ENCODE data around the gene HIVEP2. TPM values are rescaled to one million over a fixed set of nuclear protein-coding genes. Genes with fewer than 3 reads are reported as not detected.
"Not testable (repeated sequence)": the region's sequence is repeated elsewhere in the genome, so short reads cannot be mapped to it uniquely, and the experiment has no call there.

HIVEP2 gene
- total and polyA plus RNA-seq, 7 donors: 6.2 to 39.7 (median 22.6) TPM

DNA sequence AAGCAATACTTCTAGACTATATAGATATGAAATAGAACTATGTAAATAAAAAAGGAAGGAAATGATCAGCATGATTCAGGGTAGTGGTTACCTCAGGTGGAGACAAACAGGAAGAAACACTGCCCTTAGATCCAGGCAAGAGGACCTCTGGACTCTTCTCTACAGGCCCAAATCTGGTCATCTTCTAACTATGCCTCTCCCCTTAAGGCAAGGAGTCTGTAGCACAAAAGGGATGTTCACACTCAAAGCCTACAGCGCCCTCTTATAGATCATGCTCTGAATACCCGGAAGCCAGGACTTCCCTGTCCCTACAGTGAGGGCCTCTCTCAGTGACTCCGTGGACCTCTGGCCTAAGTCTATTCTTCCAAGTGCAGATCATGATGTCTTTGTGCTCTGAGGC is 30.4 kb upstream of the HIVEP2 start:
- DNase-seq (no peak), ATAC-seq (no peak)
- Histone ChIP-seq H3K27me3 (ENCODE audit: insufficient read depth in 3 of 3, low read length in 2 of 3) (no peaks in the 10 kb centered on the region), H3K9me3 (no peaks in the 10 kb centered on the region), H3K36me3 (ENCODE audit: insufficient read depth in 1 of 2, low read depth in 1 of 2) (no peaks in the 10 kb centered on the region), H3K4me1 (no peaks in the 10 kb centered on the region), H3K27ac (no peak overlapping the region), H3K4me3 (no peak overlapping the region)
- TF ChIP-seq, protein P1, sequence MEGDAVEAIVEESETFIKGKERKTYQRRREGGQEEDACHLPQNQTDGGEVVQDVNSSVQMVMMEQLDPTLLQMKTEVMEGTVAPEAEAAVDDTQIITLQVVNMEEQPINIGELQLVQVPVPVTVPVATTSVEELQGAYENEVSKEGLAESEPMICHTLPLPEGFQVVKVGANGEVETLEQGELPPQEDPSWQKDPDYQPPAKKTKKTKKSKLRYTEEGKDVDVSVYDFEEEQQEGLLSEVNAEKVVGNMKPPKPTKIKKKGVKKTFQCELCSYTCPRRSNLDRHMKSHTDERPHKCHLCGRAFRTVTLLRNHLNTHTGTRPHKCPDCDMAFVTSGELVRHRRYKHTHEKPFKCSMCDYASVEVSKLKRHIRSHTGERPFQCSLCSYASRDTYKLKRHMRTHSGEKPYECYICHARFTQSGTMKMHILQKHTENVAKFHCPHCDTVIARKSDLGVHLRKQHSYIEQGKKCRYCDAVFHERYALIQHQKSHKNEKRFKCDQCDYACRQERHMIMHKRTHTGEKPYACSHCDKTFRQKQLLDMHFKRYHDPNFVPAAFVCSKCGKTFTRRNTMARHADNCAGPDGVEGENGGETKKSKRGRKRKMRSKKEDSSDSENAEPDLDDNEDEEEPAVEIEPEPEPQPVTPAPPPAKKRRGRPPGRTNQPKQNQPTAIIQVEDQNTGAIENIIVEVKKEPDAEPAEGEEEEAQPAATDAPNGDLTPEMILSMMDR (IDR thresholded peaks at IDR 0.05): no peak
- WGBS, 3 donors: 85 to 87% (median 86%) methylated on average over 3 of the region's 3 CpGs
- intact Hi-C loops (cut with DNase I): no loop called here

DNA sequence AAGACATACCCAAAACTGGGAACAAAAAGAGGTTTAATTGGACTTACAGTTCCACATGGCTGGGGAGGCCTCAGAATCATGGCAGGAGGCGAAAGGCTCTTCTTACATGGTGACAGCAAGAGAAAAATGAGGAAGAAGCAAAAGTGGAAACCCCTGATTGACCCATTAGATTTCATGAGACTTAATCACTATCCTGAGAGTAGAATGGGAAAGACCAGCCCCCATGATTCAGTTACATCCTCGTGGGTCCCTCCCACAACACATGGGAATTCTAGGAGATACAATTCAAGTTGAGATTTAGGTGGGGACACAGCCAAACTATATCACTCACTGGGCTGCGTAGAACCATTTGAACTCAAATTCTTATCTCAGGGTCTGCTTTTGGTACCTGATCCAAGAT is 26.0 kb upstream of the HIVEP2 start:
- DNase-seq; ATAC-seq; H3K27ac ChIP-seq; H3K27me3 ChIP-seq (ENCODE audit: insufficient read depth in 3 of 3, low read length in 2 of 3); H3K4me3 ChIP-seq; H3K4me1 ChIP-seq; intact Hi-C loops (cut with DNase I); H3K36me3 ChIP-seq (ENCODE audit: insufficient read depth in 1 of 2, low read depth in 1 of 2); H3K9me3 ChIP-seq: not testable (repeated sequence)
- WGBS, 3 donors: 86 to 87% (median 86%) methylated on average over 3 of the region's 3 CpGs

DNA sequence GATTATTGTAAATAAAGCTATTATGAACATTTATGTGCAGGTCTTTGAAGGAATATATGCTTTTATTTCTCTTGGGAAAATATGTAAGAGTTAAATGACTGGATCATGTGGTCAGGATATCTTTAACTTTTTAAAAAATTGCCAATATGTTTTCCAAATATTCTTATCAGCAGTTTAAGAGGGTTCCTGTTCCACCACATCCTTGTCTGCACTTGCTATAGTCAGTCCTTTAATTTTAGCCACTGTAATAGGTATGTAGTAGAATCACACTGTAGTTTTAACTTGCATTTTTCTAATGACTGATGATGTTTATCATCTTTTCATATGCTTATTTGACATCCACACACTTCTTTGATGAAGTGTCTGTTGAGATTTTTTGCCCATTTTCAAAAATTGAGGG is 23.6 kb upstream of the HIVEP2 start:
- DNase-seq (no peak), ATAC-seq (no peak)

DNA sequence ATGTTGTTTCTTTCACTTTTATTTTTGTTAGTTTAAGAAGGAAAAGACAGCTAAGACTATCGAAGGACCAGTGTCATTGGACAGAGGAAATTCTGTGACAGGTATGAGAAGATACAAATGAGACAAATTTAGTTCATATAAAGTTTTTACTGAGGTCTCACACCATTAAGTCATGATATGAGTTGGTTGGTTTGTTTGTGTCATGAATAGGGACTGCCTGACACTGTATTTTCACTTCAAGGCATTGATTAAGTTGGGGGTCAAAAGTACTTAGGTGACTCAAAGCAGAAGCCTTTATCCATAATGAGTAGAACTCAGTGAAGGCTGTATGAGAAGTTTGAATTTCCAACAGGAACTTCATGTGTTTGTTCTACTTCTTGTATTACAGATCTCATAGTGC is 21.3 kb upstream of the HIVEP2 start:
- Histone ChIP-seq H3K27ac (no peak overlapping the region), H3K36me3 (ENCODE audit: insufficient read depth in 1 of 2, low read depth in 1 of 2) (no peaks in the 10 kb centered on the region), H3K27me3 (ENCODE audit: insufficient read depth in 3 of 3, low read length in 2 of 3) (no peaks in the 10 kb centered on the region), H3K4me3 (no peak overlapping the region), H3K9me3 (peaks cover 3% of the 10 kb centered on the region), H3K4me1 (no peaks in the 10 kb centered on the region)
- TF ChIP-seq, protein P1 (IDR thresholded peaks at IDR 0.05): no peak
- DNase-seq: no peak
- WGBS, 3 donors: 81 to 94% (median 86%) methylated on average over 1 of the region's 1 CpG
- no peak for ATAC-seq
- intact Hi-C loops (cut with DNase I): no loop called here

More for the DNA sequence above, 23.6 kb upstream of the HIVEP2 start:
- H3K27ac ChIP-seq: no peak overlapping the region
- no peaks in the 10 kb centered on the region for H3K4me1 ChIP-seq
- intact Hi-C loops (cut with DNase I): no loop called here
- H3K9me3 ChIP-seq: peaks cover 3% of the 10 kb centered on the region
- H3K27me3 ChIP-seq (ENCODE audit: insufficient read depth in 3 of 3, low read length in 2 of 3): no peaks in the 10 kb centered on the region
- H3K4me3 ChIP-seq: no peak overlapping the region
- TF ChIP-seq, protein P1 (IDR thresholded peaks at IDR 0.05): no peak
- H3K36me3 ChIP-seq (ENCODE audit: insufficient read depth in 1 of 2, low read depth in 1 of 2): no peaks in the 10 kb centered on the region

DNA sequence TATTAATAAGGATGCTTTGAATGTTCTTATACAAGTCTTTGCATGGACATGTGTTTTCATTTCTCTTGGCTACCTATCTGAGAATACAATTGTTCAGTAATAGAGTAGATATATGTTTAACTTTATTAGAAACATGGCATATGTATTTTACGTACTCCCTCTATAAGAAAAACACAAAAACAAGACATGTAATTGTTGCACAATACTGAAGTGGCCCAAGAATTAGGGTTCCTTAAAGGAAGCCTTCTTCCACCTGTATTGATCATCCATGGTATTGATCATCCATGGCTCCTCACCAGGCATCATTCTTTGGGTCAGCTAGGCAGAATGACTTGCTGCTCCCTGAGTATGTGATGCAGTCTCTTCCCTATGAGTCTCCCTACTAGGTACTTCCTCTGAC is 20.2 kb upstream of the HIVEP2 start:
- Histone ChIP-seq H3K9me3 (peaks cover 3% of the 10 kb centered on the region), H3K27ac (no peak overlapping the region), H3K4me3 (no peak overlapping the region), H3K36me3 (ENCODE audit: insufficient read depth in 1 of 2, low read depth in 1 of 2) (no peaks in the 10 kb centered on the region), H3K4me1 (no peaks in the 10 kb centered on the region), H3K27me3 (ENCODE audit: insufficient read depth in 3 of 3, low read length in 2 of 3) (no peaks in the 10 kb centered on the region)
- TF ChIP-seq, protein P1 (IDR thresholded peaks at IDR 0.05): no peak
- DNase-seq (no peak), ATAC-seq (no peak)
- 95 to 100% (median 97%) methylated on average over 1 of the region's 1 CpG for WGBS, 3 donors
- intact Hi-C loops (cut with DNase I): no loop called here
